Fibroblast of skin of right biceps (primary cell): ENCODE data around the gene CHRNB2.
"Not testable (repeated sequence)": the region's sequence is repeated elsewhere in the genome, so short reads cannot be mapped to it uniquely, and the experiment has no call there.

Experiments used
- DNase-seq: peaks from one replicate; pipeline ENCODE4 v3.0.0-alpha.2; 2013

Gene CHRNB2, protein sequence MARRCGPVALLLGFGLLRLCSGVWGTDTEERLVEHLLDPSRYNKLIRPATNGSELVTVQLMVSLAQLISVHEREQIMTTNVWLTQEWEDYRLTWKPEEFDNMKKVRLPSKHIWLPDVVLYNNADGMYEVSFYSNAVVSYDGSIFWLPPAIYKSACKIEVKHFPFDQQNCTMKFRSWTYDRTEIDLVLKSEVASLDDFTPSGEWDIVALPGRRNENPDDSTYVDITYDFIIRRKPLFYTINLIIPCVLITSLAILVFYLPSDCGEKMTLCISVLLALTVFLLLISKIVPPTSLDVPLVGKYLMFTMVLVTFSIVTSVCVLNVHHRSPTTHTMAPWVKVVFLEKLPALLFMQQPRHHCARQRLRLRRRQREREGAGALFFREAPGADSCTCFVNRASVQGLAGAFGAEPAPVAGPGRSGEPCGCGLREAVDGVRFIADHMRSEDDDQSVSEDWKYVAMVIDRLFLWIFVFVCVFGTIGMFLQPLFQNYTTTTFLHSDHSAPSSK

GRCh38 chr1:154567386-154568156 lies at the start of gene CHRNB2:
CHRNB2 (plus strand) TSS chr1:154567778; CDS start chr1:154568045, 267 bp downstream.
- DNase-seq, result peak; percentile 51

DNA sequence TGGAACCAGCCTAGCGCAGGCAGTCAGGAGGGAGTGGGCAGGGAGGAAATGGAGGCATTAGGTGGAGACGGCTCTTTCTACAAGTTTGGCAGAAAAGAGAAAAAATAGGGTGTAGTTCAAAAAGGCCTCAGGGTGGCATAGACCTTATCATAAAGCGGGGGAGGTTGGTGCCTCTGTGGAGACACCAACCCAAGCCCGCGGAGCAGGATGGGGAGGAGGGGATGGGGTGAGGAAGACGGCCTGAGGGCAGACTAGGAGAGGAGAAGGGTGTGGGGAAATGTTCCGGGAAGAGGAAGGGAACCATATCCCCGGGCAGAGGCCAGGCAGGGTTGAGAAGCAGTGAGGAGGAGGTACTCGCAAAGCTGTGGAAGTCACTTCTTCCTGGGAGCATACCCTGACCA lies 48.0 kb upstream of the CHRNB2 start:
- DNase-seq, result no peak

GRCh38 chr1:154520333-154520732 lies 47.2 kb upstream of the CHRNB2 start:
- DNase-seq, result no peak

- DNase-seq, result no peak
Observed at GRCh38 chr1:154521695-154522094, 45.9 kb upstream of the CHRNB2 start.

- no peak for DNase-seq
Observed at GRCh38 chr1:154524881-154525280, 42.7 kb upstream of the CHRNB2 start.

DNA sequence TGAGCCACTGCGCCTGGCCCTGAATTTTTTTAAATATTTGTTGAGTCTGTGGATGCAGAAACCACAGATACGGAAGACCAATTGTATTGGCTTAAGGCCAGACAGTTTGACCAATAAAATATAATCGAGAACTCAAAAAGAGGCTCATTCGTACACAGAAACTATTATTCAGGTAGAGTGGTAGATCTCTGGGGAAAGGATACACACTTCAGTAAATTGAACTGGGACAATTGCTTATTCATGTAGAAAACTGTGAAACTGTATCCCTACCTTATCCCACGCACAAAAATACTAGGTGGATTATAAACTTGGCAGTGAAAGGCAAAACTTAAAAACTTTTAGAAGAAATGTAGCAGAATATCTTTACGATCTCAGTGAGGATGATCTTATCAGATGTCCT lies 40.4 kb upstream of the CHRNB2 start:
- DNase-seq, result no peak

GRCh38 chr1:154529308-154529707 lies 38.3 kb upstream of the CHRNB2 start:
- no peak for DNase-seq

DNA sequence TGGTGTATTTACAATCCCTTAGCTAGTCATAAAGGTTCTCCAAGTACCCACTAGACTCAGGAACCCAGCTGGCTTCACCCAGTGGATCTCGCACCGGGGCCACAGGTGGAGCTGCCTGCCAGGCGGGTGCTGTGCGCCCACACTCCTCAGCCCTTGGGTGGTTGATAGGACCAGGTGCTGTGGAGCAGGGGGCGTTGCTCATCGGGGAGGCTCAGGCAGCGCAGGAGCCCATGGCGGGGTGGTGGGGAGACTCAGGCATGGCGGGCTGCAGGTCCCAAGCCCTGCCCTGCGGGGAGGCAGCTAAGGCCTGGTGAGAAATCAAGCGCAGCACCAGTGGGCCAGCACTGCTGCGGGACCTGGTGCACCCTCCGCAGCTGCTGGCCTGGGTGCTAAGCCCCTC lies 35.6 kb upstream of the CHRNB2 start:
- not testable (repeated sequence) for DNase-seq

GRCh38 chr1:154533952-154534844 lies 33.4 kb upstream of the CHRNB2 start:
- DNase-seq, result peak; percentile 8

DNA sequence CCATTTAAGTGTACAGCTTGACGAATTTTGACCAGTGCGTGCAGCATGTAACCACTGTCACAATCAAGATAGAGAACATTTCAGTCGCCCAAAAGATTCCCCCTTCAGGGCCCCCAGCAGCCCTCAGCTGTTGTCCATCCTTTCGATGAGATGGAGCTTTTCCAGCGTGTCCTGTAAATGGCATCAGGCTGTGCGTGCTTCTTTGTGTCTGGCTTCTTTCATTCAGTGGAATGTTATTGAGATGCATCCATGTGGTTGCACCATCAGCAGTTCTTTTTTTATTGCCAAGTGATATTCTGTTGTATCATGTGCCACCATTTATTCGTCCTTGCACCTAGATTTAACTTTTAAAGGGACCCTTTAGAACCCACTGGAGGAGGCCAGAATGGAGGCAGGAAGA lies 31.0 kb upstream of the CHRNB2 start:
- no peak for DNase-seq

DNA sequence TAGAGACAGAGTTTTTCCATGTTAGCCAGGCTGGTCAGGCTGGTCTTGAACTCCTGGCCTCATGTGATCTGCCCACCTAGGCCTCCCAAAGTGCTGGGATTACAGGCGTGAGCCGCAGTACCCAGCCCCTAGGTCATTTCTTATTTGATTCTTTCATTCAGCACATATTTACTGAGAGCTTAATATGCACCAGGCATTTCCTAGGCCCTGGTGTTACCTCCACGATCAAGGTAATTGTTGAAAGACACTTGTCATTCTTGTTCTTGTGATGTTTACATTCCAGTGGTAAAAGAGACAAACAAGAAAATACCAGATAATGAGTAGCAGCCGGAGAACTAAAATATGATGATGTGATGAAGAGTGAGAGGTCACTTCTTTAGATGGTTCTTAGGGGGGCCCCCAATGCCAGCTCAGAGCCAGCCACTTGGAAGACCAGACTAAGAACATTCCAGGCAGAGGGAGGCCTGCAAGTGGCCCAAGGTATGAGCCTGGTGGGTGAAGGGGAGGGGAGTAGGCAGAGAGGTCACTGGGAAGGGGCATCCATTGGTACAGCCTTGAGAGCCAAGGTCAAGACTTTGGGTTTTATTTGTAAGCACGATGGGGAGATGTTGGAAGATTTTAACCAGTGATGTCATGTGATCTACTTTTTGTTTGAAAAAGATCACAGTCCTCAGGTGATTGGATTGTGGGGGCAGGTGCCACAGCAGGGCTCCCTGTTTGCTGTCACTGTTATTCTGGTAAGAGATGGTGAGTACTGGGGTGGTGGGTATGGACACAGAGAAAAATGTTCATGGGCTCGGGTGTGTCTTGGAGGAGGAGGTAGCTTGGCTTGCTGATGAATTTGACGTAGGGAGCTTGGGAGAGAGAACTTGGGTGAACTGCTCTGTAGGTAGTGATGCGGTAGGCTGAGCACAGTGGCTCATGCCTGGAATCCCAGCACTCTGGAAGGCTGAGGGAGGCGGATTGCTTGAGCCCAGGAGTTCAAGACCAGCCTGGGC lies 27.8 kb upstream of the CHRNB2 start:
- no peak for DNase-seq

DNA sequence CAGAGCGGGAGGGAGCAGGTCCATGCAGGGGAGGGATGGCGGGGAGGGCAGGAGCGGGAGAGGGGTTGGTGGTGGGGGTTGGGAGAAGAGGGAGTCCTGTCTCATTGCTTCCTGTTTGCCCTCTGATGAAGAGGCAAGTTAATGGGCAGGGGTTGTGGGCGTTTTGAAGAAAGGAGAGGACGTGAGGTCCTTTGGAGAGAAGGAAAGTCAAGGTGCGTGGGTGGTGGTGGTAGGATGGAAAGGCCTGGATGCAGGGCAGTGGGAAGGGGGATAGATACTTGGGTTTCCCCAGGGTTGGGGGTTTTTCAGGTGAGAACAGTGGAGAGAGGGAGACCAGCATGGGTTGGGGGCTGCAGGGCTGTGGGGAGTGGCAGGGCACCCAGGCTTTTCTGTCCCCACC lies 26.3 kb upstream of the CHRNB2 start:
- no peak for DNase-seq

GRCh38 chr1:154546264-154547063 lies 21.1 kb upstream of the CHRNB2 start:
- DNase-seq, result peak; percentile 49

- DNase-seq, result no peak
Observed at GRCh38 chr1:154547105-154547732, 20.4 kb upstream of the CHRNB2 start.

DNA sequence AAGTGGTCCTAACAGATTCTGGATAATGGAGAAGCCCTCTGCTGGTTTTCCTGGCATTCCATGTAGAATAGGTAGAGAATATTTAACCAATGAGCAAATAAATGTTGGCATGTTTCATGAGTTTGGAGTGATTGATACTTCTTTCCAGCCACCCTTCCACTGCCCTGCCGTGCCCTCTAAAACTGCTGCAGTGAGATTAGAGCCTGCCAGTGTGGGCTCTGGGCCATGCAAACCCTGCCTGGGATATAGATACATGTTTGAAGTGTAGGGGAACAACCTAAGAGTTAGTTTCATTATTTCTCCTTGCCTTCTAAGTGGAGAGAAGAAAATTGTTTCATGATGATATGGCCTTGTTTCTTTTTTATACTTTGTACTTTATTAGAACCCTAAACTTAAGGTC lies 19.6 kb upstream of the CHRNB2 start:
- DNase-seq, result no peak

- no peak for DNase-seq
Observed at GRCh38 chr1:154549202-154549770, 18.3 kb upstream of the CHRNB2 start.

GRCh38 chr1:154550070-154550469 lies 17.5 kb upstream of the CHRNB2 start:
- DNase-seq, result no peak

DNA sequence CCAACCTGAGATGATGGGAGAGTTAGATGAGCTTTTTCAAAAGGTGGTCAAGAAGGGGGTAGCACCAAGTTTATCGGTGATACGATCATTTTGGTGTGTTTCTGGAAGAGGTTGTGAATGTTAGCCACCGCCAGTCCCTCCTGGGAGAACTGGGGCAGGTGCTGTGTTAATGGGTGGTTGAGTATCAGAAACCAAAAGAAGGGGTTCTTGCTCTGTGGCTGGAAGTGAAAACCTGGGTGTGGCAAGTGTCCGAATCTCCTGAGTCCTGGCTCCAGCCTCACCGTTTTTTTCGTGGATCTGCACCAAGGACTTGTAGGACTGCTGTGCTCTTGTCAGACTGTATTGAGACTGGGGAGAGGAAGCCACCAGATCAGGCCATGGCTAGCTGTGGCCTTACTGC lies 16.9 kb upstream of the CHRNB2 start:
- DNase-seq, result no peak

DNA sequence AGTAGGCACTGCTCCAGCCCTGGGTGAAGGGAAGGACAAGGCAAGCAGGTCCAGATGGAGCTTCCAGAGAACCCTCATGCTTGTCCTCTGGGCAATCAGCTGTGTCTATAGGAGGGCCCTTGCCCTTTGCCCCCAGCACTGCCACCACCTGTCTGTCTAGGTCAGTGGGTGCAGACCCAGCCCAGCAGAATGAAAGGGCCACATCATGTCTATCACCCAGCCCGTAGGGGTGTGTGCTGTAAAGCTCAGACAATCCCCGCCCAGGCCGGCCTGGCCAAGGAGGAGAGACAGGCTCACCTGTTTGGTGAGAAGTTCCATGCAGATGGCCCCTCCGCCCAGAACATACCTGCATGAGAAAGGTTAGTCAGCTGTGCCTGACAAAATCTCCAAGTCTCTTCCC lies 16.1 kb upstream of the CHRNB2 start:
- no peak for DNase-seq

DNA sequence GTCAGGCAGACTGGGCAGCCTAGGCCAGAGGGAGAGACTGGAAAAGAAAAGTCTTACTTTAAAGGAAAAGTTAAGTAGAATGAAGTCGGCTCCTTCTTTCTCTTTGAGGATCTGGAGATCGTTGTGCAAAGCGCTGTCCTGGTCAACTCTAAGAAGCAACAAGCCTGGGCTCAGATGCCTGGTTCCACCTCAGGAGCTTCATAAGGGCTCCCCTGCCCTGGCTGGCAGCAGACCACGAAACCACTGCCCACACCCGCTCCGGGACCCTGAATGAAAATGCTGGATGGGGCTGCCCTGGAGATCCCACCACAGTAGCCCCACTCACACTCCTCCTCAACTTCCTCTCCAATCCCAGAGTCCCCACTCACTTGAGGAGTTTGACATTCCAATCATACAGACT lies 15.5 kb upstream of the CHRNB2 start:
- no peak for DNase-seq
